Hepatocyte (in vitro differentiated cells): Measurements from ENCODE around the gene ATP7B.

Experiments used
- EZH2 ChIP-seq: fragments of 200-600 bp; sonication (generic); IDR thresholded peaks from 2 replicates; pipeline ENCODE4 v1.6.1; 2016; ENCODE audit warnings: antibody characterized with exemption, mild to moderate bottlenecking, borderline replicate concordance
- EZH2phosphoT487 ChIP-seq: fragments of 200-600 bp; sonication (generic); IDR thresholded peaks from one replicate; pipeline ENCODE4 v1.6.1; 2018; ENCODE audit warnings: antibody characterized with exemption, mild to moderate bottlenecking, low read depth, moderate library complexity; ENCODE audit not compliant: unreplicated experiment, severe bottlenecking
- TF ChIP-seq, protein P1 (sequence below): fragments of 200-600 bp; sonication (generic); IDR thresholded peaks from 2 replicates; pipeline ENCODE4 v1.5.1; 2016; ENCODE audit warnings: antibody characterized with exemption, mild to moderate bottlenecking; ENCODE audit not compliant: poor library complexity

DNA sequence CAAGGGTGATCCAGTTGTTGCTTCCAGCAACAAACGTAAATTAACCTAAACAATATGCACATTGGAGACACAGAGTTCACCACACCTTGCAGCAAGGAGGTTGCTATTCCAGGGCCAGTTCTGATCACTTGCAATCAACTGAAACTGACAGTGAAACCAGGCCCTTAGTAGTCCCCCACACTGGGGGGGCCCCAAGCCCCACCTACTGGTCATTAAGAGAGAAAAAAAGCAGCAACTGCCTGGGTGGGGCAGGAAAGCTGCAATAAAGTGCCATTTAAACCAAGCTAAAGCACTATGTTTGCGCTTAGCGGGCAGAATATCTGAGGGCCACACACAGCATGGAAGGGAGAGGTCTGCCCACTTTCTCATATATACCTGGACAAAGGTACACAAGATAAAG lies 51.5 kb downstream of the ATP7B start:
- TF ChIP-seq, protein P1, sequence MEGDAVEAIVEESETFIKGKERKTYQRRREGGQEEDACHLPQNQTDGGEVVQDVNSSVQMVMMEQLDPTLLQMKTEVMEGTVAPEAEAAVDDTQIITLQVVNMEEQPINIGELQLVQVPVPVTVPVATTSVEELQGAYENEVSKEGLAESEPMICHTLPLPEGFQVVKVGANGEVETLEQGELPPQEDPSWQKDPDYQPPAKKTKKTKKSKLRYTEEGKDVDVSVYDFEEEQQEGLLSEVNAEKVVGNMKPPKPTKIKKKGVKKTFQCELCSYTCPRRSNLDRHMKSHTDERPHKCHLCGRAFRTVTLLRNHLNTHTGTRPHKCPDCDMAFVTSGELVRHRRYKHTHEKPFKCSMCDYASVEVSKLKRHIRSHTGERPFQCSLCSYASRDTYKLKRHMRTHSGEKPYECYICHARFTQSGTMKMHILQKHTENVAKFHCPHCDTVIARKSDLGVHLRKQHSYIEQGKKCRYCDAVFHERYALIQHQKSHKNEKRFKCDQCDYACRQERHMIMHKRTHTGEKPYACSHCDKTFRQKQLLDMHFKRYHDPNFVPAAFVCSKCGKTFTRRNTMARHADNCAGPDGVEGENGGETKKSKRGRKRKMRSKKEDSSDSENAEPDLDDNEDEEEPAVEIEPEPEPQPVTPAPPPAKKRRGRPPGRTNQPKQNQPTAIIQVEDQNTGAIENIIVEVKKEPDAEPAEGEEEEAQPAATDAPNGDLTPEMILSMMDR: no peak
- TF ChIP-seq EZH2phosphoT487: no peak
- no peak for TF ChIP-seq EZH2
